ENCODE measurements around the gene TRIM47.
A peak's percentile ranks its signal among the peaks of the same experiment; 100 is the strongest.

The TRIM47 gene

DNA sequence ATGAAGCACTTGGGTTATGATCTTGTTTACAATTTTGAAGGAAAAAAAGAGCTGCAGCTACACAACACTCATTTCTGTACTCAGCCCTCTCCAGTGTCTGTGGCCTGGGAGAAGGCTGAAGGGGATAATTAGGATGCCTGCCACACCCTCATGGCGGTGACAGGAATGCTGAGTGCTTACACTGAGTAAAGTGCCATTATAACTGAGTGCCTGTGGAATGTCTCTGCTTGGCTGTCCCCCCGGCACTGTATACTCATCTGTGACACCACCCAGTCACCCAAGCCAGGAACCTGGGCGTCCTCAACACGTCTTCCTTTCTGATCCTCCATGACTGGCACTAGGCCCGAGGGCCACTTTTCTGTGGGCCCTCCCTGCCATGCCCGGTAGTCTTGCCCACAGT, 29.8 kb upstream of the TRIM47 start:
- no peak for DNase-seq

DNA sequence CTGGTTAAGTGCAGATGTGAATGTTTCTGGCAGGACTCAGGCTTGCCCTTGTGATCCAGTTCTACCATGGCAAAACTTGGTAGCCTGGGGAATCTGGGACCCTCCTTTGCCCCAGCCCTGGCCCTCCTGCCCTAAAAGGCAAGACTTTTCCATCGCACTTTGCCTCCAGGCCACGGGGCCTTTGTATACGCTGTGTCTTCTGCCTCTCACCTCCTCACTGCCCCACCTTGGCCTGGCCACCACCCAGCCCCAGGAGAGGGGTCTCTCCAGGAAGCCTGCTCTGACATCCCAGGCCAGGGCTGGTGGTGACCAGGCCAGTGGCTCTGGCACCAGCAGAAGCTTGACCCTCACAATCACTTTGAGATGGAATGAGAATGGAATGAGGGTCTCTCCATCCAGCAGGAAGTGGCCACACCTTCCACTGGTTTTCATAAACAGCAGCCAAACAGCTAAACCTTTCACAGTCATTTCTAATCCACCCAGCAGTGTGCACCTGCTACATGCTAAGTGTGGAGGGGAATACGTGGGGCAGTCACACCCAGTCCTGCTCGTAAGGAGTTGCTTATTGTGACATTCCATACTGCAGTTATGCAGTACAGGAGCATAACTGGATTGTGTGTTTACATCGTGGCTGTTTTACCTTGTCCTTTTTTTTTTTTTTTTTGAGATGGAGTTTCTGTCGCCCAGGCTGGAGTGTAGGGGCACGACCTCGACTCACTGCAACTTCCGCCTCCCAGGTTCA, 27.9 kb upstream of the TRIM47 start:
- DNase-seq, result no peak

DNA sequence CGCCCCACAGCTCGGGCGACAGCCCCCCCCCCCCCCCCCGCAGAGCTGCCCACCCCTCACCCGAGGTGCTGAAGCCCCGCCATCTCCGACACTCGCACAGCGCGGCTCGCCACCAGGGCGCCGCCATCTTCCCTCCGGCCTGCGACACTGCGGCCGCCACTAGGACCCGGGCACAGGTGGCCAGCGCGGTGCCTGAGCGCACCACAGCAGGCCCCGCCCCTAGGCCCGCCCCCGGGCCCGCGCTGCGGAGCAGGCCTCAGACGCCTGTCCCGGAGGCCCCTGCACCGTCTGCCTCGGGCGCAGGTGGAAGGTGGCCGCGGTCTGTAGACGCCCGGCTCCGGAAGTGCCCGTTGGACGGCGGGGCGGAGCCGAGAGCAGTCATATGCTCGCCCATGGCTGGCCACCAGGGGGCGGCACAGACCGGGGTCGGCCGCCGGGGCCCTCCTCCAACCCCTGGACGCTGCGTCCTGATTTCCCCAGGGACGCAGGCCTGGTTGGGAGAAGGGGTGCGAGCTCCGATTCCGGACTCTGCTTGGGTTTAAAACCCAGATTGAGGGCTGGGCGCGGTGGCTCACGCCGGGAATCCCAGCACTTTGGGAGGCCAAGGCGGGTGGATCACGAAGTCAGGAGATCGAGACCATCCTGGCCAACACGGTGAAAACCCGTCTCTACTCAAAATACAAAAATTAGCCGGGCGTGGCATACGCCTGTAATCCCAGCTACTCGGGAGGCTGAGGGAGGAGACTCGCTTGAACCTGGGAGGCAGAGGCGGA, 26.6 kb upstream of the TRIM47 start, which contains the start of gene MRPL38:
TSS of gene MRPL38 (minus strand) at position 136 of the 773 bp plus-strand sequence. CDS start at position 127, 9 bp downstream.
- DNase-seq, result peak; percentile 98

DNA sequence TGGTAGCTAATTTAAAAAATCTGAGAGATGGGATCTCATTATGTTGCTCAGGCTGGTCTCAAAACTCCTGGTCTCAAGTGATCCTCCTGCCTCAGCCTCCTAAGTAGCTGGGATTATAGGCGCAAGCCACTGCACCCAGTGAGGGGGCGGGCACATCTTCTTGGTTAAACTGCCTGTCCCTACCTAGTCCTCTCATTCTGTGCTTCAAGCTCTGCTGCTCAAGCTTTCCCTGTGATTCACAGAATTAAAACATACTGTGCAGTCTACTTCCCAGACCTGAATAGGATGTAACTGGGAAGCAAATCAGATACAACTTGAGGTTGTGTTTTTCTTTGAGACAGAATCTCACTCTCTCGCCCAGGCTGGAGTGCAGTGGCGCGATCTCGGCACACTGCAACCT, 24.0 kb upstream of the TRIM47 start:
- DNase-seq, result no peak

DNA sequence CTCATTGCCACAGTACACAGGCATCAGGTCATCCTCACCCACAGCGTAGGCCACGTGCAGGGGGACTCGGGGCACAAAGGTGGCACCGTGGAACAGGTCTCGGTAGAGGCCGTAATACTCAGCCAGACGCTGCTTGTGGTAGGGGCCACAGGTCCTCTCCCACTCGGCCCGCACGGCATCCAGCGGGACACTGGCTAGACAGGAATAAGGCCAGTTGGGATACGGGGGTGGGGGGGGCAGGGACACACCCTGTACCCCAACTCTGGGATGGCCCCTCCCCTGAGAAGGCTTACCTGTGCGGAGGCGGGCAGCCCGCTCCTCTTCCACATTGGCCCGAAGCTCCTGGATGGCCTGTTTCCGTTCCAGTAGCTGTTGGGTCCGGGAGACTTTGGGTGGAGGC, 23.3 kb upstream of the TRIM47 start:
- DNase-seq, result no peak

DNA sequence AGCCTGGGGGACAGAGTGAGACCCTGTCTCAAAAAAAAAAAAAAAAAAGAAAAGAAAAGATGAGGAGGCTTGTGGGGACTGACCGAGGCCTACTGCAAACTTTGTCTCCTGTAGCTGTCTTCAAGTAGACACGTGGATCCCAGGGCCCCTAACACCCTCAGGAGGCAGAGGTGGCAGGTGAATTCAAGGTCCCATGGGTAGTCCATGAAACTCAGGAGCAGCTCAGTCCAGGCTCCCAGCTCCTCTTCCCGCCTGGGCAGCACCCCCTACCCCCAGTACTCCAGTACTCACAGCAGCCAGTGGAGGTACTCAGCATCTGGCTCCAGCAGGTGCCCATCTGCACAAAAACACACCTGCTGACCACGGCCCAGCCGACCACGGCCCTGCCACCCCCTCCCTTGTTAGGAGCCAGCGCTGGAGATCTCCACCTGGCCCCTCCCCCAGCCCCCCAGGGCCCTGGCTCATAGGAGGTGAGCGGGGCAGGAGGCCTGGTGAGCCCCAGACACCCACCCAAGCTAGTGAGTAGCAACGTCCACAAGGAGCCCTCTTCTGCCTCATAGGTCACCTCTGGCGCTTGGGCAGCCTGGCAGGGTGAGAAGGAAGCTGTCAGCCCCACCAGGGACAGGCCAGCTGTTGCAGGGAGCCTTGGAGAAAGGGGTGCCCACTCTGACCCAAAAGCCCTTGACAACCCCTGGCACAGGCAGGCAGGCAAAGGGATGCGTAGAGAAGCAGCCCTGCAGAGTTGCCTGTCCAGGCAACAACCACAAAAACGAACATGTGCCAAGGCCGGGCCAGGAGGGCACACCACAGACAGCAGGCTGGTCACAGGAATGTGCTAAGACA, 22.5 kb upstream of the TRIM47 start:
- DNase-seq, result no peak

DNA sequence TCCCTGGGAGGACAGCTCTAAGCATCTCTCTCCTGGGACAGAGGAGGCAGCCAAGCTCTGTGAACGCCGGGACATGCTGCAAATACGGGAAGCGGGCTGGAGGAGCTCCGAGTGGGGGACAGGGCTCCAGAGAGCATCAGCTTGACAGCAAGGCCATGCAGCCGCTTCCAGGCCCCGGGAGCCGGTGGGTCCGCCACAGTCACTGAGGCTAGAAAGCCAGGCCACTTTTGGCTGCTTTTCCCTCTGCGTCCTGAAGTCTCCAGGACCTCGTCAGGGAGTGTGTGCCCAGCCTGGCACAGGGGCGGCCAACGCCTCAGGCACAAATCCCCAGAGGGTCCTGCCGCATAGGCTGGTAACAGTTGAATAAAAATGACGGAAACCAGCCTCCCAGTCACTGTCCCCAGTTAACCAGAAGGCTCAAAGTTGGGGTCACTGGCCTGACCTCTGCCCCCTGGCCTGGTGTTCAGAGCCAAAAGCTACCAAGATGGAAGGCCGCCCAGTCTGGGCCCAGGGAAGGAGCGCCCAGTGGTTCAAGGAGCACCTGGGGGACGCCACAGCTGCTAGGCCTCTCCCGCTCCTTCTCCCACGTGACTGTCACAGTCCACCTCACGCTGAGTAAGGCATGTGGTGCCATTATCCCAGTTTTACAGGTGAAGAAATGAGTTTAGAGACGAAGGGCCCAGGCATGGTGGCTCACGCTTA, 21.5 kb upstream of the TRIM47 start:
- no peak for DNase-seq

DNA sequence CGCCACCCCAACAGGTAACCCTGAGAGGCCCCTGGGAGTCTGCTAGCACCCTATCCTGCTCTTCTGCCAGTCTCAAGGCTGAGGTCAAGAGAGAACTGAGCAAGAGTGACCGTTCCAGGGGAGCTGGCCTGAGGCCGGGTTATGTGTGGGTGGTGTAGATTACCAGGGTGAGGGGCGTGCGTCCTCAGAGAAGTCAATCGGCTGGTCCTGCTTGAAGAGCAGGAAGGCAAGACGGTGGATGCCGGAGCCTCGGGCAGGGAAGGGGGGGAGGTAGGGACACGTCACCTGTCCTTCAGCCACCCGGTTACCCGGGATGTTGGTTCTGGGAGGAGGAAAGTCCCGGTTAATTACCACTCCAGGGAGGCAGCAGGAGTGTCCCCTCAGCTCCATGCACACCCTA, 21.0 kb upstream of the TRIM47 start:
- no peak for DNase-seq

DNA sequence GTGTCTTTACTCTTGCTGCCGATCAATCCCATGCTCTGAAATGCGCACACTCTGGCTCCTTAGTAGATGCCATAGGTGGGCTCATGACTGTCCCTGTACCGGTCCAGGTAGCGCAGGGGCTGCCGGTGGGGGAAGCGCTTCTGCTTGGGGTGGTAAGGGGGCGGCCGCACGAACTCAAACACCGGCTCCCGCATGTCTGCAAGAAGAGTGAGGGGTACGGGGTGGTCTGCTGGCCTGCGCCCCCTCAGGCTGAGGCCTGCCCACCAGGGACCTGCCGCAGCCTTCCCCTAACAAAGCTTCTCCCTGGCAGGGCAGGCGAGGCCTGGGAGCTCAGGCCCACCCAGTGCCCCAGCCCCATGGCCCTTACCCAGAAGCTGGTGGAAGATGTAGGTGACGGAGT, 20.4 kb upstream of the TRIM47 start:
- no peak for DNase-seq

DNA sequence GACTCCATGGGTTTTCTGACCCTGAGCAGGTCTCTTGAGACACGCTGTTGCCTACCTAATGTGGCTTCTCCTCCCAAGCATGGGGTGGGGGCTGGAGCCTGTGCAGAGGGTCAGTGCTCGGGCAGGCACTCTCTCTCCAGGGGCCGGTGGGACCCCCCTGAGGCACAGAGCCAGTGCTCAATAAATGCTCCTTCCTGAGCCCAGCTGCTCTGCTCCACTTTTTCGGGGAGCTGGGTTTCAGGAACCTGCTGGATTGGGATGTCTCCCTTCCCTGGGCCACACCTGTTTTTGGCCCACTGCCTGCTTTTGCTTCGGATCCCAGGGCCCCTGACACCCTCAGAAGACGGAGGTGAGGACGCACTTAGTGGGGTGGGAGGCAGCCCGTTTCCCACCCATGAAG, 19.7 kb upstream of the TRIM47 start:
- DNase-seq, result no peak

DNA sequence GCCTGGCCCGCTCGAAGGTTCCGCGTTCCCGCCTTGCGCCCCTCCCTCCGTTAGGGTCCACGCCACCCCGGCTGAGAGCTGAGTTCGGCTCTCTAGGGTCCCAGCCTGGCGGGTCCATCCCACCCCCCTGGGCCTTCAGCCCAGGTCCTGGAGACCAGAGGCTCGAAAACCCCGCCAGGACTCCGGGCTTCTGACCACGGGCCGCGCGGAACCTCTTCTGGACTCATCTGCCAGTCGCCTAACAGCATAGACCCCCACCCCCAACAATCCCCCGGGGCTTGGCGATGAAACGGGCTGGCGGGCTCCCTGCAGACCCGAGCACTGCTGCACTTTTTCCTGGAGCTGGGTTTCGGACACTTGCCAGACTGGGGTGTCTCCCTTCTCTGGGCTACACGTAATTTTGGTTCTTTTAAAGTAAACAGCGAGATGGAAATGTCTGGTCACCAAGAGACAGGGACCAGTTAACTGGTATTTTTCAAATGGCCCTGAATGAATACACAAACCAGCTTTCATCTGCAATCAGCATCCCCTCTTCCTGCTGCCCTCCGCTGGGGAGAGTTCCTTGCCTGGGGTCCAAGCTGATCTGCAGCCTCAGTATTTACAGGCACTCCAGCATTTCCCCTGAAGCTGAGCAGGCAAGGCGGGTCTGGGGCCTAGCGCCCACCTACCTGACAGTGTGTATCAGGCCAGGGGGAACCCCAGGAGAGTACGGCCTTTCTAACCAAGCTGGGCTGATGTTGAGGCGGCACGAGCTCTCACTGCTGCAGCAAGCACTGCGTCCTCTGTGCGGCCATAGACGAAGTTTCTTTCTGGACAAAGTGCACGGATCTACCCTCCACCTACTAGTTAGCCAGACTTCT, 19.0 kb upstream of the TRIM47 start:
- no peak for DNase-seq

DNA sequence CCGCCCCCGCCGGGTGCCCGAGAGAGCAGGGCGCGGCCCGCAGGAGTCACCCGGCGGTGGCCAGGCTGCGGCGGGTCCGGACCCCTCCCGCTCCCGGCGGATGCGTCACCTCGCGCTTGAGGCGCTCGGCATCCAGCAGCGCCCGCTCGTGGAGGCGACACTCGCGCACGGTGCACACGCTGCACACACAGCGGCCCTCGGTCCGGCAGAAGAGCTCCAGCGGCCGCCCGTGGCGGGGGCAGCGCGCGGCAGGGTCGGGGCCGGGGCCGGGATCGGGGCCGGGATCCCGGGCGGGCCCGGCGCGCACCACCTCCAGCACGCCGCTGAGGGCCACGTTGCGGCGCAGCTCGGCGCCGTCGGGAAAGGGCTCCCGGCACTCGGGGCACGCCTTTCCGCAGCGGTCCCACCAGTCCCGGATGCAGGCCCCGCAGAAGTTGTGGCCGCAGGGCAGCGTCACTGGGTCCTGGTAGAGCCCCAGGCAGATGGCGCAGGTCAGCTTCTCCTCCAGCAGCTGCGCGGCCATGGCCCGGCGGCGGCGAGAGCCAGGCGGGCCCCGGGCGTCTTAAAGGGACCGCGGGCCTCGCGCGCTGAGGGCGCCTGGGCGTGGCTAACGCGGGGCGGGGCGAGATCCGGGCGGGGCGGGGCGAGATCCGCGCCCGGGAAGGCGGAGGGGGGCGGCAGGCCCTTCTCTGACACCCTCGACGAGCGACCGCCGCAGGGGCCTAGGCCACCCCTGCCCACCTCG, 18.2 kb upstream of the TRIM47 start, which contains the start of gene TRIM65:
TSS of gene TRIM65 (minus strand) at position 537 of the 745 bp plus-strand sequence. CDS start at position 523, 14 bp downstream.
- DNase-seq, result peak; percentile 92

DNA sequence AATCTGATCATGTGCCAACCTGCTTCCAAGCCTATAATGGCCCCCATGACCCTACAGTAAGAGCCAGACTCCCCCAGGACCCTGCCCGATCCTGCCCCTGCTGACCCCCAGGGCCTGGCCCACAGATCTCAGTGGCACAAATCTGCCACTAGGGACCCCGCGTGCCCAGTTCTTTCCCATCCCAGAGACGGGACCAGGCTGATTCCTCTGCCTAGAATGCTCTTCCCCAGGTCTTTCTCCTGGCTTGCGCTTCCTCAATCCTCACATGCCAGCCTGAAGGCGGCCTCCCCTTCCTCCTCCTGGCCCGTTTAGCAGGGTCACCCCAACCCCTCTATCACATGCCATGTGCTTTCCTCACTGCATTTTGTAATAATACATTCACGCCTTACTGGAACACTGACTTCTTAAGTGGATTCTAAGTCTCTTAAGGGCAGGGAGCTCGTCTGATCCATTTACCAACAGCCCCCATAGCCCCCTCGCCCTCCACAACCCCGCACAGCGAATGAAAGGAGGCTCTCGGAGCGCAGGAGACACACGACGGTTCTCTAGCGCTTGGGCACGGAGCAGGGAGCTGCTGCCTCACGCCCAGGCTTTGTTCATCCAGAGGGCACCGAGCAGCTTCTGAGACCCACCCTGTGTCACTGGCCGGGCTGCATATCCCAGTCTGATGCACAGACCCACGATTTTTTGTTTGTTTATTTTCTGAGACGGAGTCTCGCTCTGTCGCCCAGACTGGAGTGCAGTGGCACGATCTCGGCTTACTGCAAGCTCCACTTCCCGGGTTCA, 17.2 kb upstream of the TRIM47 start:
- peak; percentile 68 for DNase-seq

DNA sequence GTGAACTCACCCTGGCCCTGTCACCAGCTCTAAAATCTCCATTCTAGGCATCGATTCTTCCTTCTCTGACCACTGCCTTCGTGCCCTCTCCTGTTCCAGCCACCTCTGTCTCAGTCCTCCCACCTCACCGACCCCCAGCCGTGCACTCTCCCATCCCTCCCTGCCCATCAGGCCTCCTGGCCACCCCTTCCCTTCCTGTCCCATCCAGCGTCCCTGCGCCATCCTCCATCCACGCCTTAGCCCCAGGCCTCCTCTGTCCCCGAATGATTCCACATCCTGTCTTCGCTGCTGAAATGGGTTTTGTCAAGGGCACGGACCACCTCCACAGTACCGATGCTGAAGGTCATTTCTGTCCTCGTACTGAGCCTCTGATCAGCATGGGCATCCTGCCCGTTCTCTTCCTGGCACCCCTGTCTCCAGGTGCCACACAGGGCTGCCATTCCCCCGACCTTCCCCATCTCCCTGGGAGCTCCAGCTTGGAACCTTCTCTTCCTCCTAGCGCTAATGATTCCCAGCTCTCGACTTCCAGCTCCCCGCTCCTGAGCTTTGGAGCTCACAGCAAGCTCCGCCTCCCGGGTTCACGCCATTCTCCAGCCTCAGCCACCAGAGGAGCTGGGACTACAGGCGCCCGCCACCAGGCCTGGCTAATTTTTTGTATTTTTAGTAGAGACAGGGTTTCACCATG, 15.8 kb upstream of the TRIM47 start:
- no peak for DNase-seq

DNA sequence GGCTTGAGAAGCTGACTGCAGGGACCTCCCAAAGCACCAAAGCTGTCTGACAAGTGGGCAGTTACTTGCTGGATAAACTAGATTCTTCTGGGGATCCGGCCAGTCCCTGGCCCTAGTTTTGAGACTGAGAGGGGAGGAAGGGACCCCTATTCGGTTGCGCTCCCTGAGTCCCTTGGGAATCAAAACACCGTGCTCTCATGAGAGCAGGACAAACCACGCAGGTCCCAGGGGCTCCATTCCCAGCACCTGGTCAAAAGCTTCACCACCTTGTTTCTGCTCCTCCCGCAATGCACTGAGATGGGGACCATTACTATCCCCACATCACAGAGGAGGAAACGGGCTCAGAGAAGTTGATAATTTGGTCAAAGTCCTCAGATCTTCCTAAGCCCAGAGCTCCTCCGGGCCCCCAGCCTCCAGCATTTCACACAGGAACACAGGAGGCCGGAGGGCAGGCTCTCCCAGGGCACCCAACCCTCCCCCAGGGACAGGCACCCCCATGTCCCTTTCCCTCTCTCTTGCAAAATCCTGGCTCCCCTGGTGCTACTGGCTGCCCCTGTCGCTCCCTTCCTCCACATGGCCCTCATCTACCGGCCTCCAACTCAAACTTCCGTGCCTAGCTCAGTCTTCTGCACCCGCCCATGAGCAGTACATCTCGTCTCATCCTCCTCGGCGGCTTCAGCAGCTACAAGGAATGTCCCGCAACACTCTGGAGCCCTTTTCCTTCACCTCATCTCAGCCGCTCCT, 15.1 kb upstream of the TRIM47 start:
- no peak for DNase-seq

DNA sequence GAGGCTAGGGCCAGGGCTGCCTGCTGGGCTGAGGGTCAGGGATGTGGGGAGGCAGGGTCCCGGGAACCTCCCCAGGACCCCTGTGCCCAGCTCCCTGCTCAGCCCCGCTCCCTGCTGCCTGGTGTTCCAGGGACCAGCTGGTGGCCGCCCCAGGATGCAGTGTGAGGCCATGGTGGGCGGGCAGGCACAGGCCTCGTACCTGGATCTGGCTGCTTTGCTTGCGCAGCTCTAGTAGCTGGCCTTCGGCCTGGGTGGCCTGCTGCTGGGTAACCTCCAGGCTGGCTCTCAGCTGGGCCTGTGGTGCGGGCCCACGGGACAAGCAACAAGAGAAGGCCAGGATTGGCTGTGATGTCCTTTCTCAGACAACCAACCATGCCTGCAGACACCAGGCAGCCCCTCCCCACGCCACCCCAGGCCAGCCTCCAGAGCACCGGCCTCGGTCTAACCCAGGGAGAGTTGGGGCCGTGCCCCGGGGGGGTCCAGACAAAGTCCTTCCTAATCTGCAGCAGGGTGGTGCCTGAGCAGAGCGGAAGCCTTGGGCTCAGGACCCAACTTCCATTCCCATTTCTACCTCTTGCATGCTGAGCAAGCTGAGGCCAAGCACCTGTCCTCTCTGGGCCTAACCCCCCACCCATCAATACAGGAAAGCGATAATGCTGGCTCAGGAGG, 14.3 kb upstream of the TRIM47 start:
- DNase-seq, result no peak

DNA sequence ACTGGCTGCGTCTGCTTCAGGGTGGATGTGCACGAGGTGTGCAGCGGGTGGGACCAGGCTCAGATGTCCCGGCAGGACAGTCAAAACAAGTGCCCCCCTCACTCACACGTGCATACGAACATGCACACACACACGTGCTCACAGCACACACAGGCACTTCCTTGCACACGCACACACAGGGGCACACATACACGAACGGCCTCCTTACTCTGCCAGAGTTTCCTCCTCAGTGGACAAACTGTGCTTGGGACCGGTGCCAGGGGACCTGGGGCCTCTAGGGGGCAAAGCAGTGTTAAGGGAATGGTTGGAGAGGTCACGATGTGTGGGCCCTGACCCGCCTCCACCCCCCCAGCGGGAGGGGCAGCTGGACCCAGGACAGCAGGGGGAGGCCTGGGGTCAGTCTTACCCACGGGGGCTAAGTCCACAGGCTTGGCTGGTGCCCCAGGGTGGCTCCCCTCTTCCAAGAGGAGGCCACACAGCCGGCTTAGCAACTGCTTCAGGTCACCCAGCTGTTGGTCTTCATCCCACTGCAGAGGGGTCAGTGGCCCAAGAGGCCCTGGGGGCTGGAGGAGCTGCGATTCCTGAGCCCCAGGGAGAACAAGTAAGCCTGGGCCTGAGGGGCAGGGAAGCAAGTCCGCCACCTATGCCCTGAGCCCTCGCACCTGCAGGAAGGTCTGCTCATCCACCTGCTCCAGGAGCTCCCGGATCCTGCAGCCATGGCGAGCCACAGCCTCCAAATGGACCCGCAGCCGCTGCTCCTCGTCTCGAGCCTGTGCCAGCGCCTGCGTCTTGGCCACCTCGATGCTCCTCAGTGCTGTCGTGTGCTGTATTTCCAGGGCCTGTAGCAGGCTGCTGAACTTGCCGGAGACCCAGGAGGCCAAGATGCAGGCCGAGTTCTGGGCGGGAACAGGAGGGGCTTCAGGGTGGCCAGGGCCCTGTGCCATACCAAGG, 13.5 kb upstream of the TRIM47 start:
- no peak for DNase-seq
